H1 (cell line): ENCODE results near the gene SBF1. TPM values are rescaled to one million over a fixed set of nuclear protein-coding genes. Genes with fewer than 3 reads are reported as not detected.

ENCODE experiments used
- CTCF ChIA-PET: fragments of 300-600 bp; sonication (Branson Sonifier 250); formaldehyde crosslinking; loops from one replicate; lab custom pipeline; 2021; ENCODE audit not compliant: partially characterized antibody; lab: Charles Lee
- POLR2A ChIA-PET: fragments of 300-600 bp; sonication (Branson Sonifier 250); formaldehyde crosslinking; loops from one replicate; lab custom pipeline; 2021; ENCODE audit warnings: inconsistent platforms; ENCODE audit not compliant: partially characterized antibody; lab: Charles Lee
- DNase-seq, 2 experiments: peaks; one replicate each; pipeline versions ENCODE4 v3.0.0 to v3.0.0-alpha.2; 2010 to 2022; ENCODE audit warnings: low spot score in 2 of 2, low read depth in 1 of 2, mixed read lengths in 1 of 2
- FAIRE-seq: peaks from 2 replicates; lab custom pipeline; 2011; peaks lifted over from hg19 to GRCh38; lab: Jason Lieb, UNC
- H2AFZ ChIP-seq: 2 replicates; pipeline ENCODE4 v1.8.1; 2012; ENCODE audit warnings: low read length, inconsistent platforms
- H2AK5ac ChIP-seq: 2 replicates; pipeline ENCODE4 v1.6.1; 2013; ENCODE audit warnings: low read depth, low read length
- H2BK120ac ChIP-seq: replicated peaks from 2 replicates; pipeline ENCODE3; 2013; ENCODE audit warnings: low read depth, low read length, inconsistent platforms
- H2BK12ac ChIP-seq: 2 replicates; pipeline ENCODE4 v1.6.1; 2013; ENCODE audit warnings: low read depth, low read length
- H2BK15ac ChIP-seq: 2 replicates; pipeline ENCODE4 v1.6.1; 2013; ENCODE audit warnings: low read length
- H2BK20ac ChIP-seq: 2 replicates; pipeline ENCODE4 v1.6.1; 2013; ENCODE audit warnings: low read length
- H2BK5ac ChIP-seq: 2 replicates; pipeline ENCODE4 v1.6.1; 2013; ENCODE audit warnings: low read depth, low read length
- H3K14ac ChIP-seq: 2 replicates; pipeline ENCODE4 v1.6.1; 2013; ENCODE audit warnings: inconsistent platforms; ENCODE audit not compliant: insufficient read length
- H3K18ac ChIP-seq: 2 replicates; pipeline ENCODE4 v1.6.1; 2013; ENCODE audit warnings: low read length; ENCODE audit errors: extremely low read depth
- H3K23ac ChIP-seq: 2 replicates; pipeline ENCODE4 v1.6.1; 2013; ENCODE audit warnings: inconsistent platforms; ENCODE audit not compliant: insufficient read length
- H3K23me2 ChIP-seq: 2 replicates; pipeline ENCODE4 v1.6.1; 2013; ENCODE audit warnings: low read depth, low read length
- H3K27ac ChIP-seq: 2 replicates; pipeline ENCODE4 v1.6.1; 2011; ENCODE audit warnings: low read depth, low read length, inconsistent platforms
- H3K27me3 ChIP-seq, 4 experiments: replicated peaks in 1 of 4; 1 replicate in 1 of 4; 2 replicates in 3 of 4; pipeline versions ENCODE4 v1.6.1 to v1.8.1; 2011 to 2013; ENCODE audit warnings: low read length in 3 of 4, mild to moderate bottlenecking in 3 of 4, inconsistent platforms in 2 of 4, mixed read lengths in 2 of 4, moderate library complexity in 1 of 4; ENCODE audit not compliant: control insufficient read depth in 3 of 4, insufficient read depth in 3 of 4; ENCODE audit errors: extremely low read depth in 1 of 4
- H3K36me3 ChIP-seq, 4 experiments: 2 replicates each; pipeline versions ENCODE4 v1.6.1 to v1.8.1; 2011 to 2013; ENCODE audit warnings: mild to moderate bottlenecking in 4 of 4, low read length in 3 of 4, moderate library complexity in 2 of 4, control low read depth in 1 of 4, inconsistent platforms in 1 of 4; ENCODE audit not compliant: insufficient read depth in 4 of 4, control insufficient read depth in 2 of 4
- H3K4ac ChIP-seq: replicated peaks from 2 replicates; pipeline ENCODE3; 2013; ENCODE audit warnings: low read length, low read depth, mixed read lengths, inconsistent platforms; ENCODE audit not compliant: insufficient read length
- H3K4me1 ChIP-seq, 4 experiments: replicated peaks in 1 of 4; 1 replicate in 1 of 4; 2 replicates in 3 of 4; pipeline versions ENCODE4 v1.6.1 to v1.8.1; 2011 to 2013; ENCODE audit warnings: low read length in 3 of 4, inconsistent platforms in 2 of 4, mixed read lengths in 1 of 4; ENCODE audit not compliant: insufficient read depth in 4 of 4, control insufficient read depth in 3 of 4
- H3K4me2 ChIP-seq, 2 experiments: 2 replicates each; pipeline versions ENCODE4 v1.6.1 to v1.8.1; 2011 to 2013; ENCODE audit warnings: low read depth in 2 of 2, low read length in 2 of 2, control low read depth in 1 of 2, inconsistent platforms in 1 of 2, mild to moderate bottlenecking in 1 of 2; ENCODE audit not compliant: insufficient read depth in 1 of 2
- H3K4me3 ChIP-seq, 4 experiments: fragments of 200-600, 300-600 bp in 1 of 4; sonication (generic), shearing (Covaris generic), sonication (Bioruptor Twin) in 1 of 4; 2 replicates each; pipeline versions ENCODE4 v1.5.1 to v1.8.1; 2011 to 2016; ENCODE audit warnings: low read length in 4 of 4, low read depth in 3 of 4, control low read depth in 2 of 4, inconsistent platforms in 2 of 4, mild to moderate bottlenecking in 2 of 4, mixed read lengths in 1 of 4, moderate library complexity in 1 of 4; ENCODE audit not compliant: insufficient read depth in 2 of 4; ENCODE audit errors: extremely low read depth in 1 of 4
- H3K56ac ChIP-seq: replicated peaks from 2 replicates; pipeline ENCODE3; 2013; ENCODE audit warnings: low read depth, mild to moderate bottlenecking, mixed read lengths, low read length, inconsistent platforms; ENCODE audit not compliant: insufficient read length
- H3K79me1 ChIP-seq: 2 replicates; pipeline ENCODE4 v1.6.1; 2013; ENCODE audit warnings: low read depth, low read length, control low read depth
- H3K79me2 ChIP-seq, 2 experiments: 2 replicates each; pipeline versions ENCODE4 v1.6.1 to v1.8.1; 2012 to 2013; ENCODE audit warnings: low read length in 2 of 2, mild to moderate bottlenecking in 2 of 2, inconsistent platforms in 1 of 2; ENCODE audit not compliant: insufficient read depth in 2 of 2, control insufficient read depth in 1 of 2
- H3K9ac ChIP-seq, 4 experiments: replicated peaks in 1 of 4; 1 replicate in 1 of 4; 2 replicates in 3 of 4; pipeline versions ENCODE4 v1.6.1 to v1.8.1; 2011 to 2013; ENCODE audit warnings: low read depth in 3 of 4, low read length in 3 of 4, control low read depth in 2 of 4, mild to moderate bottlenecking in 2 of 4, moderate library complexity in 2 of 4, inconsistent platforms in 1 of 4; ENCODE audit errors: extremely low read depth in 1 of 4
- H3K9me3 ChIP-seq, 2 experiments: 2 replicates each; pipeline versions ENCODE4 v1.6.1 to v1.8.1; 2012 to 2013; ENCODE audit warnings: mild to moderate bottlenecking in 2 of 2, moderate library complexity in 2 of 2, control low read depth in 1 of 2, inconsistent platforms in 1 of 2, low read depth in 1 of 2, low read length in 1 of 2, mixed read lengths in 1 of 2; ENCODE audit not compliant: insufficient read depth in 2 of 2
- H4K20me1 ChIP-seq, 2 experiments: replicated peaks in 1 of 2; 2 replicates each; pipeline versions ENCODE3 to v1.8.1; 2011 to 2013; ENCODE audit warnings: inconsistent platforms in 2 of 2, low read length in 2 of 2, mild to moderate bottlenecking in 1 of 2; ENCODE audit not compliant: insufficient read depth in 2 of 2, control insufficient read depth in 1 of 2
- H4K5ac ChIP-seq: 2 replicates; pipeline ENCODE4 v1.6.1; 2013; ENCODE audit warnings: low read length, low read depth, mixed read lengths, inconsistent platforms; ENCODE audit not compliant: insufficient read length
- H4K8ac ChIP-seq: 2 replicates; pipeline ENCODE4 v1.8.0; 2013; ENCODE audit warnings: mild to moderate bottlenecking, moderate library complexity, low read length, inconsistent platforms; ENCODE audit not compliant: insufficient read depth; ENCODE audit errors: extremely low read depth
- H4K91ac ChIP-seq: replicated peaks from 2 replicates; pipeline ENCODE3; 2013; ENCODE audit warnings: low read length, mixed read lengths, inconsistent platforms; ENCODE audit not compliant: insufficient read length
- ASH2L ChIP-seq: fragments of 200-600, 300-600 bp; sonication (generic); IDR thresholded peaks from one replicate; pipeline ENCODE4 v1.7.1; 2017; ENCODE audit warnings: low read length
- BCL11A ChIP-seq, 2 experiments: IDR thresholded peaks; one replicate each; pipeline ENCODE4 v1.6.1; 2011; ENCODE audit warnings: low read depth in 2 of 2, low read length in 2 of 2, mild to moderate bottlenecking in 2 of 2
- HDAC6 ChIP-seq: IDR thresholded peaks from one replicate; pipeline ENCODE4 v1.7.1; 2012; ENCODE audit warnings: low read depth, mild to moderate bottlenecking, inconsistent platforms, low read length, moderate library complexity
- KDM4A ChIP-seq: IDR thresholded peaks from one replicate; pipeline ENCODE4 v1.7.1; 2012; ENCODE audit warnings: low read depth, mild to moderate bottlenecking, moderate library complexity, low read length, inconsistent platforms; ENCODE audit not compliant: severe bottlenecking
- KDM5A ChIP-seq: fragments of 200-600 bp; IDR thresholded peaks from 2 replicates; pipeline ENCODE4 v1.7.1; 2012; ENCODE audit warnings: mild to moderate bottlenecking, low read length, inconsistent platforms, mixed read lengths
- MAFK ChIP-seq: IDR thresholded peaks from 2 replicates; pipeline ENCODE4 v1.6.1; 2012; ENCODE audit warnings: low read depth, mild to moderate bottlenecking, improper control_type of control experiment, low read length
- NANOG ChIP-seq: IDR thresholded peaks from 2 replicates; pipeline ENCODE4 v1.6.1; 2011; ENCODE audit warnings: low read length, low read depth, mild to moderate bottlenecking, inconsistent platforms; ENCODE audit not compliant: insufficient read depth, poor library complexity, severe bottlenecking
- PHF8 ChIP-seq: fragments of 200-600 bp; sonication (generic); conservative IDR thresholded peaks from 2 replicates; pipeline ENCODE4 v1.7.1; 2012; ENCODE audit warnings: low read depth, mild to moderate bottlenecking, inconsistent platforms, low read length, moderate library complexity
- RNF2 ChIP-seq: fragments of 200-900, 300-1000 bp; sonication (generic); IDR thresholded peaks from 2 replicates; pipeline ENCODE4 v1.7.1; 2016; ENCODE audit warnings: borderline replicate concordance, low read depth, mild to moderate bottlenecking, antibody characterized with exemption, low read length; ENCODE audit not compliant: poor library complexity, severe bottlenecking; ENCODE audit errors: missing control alignments
- SIN3A ChIP-seq, 2 experiments: IDR thresholded peaks in 1 of 2; conservative IDR thresholded peaks in 1 of 2; 2 replicates each; pipeline ENCODE4 v1.6.1; 2011 to 2012; ENCODE audit warnings: low read length in 2 of 2, improper control_type of control experiment in 1 of 2, low read depth in 1 of 2, mild to moderate bottlenecking in 1 of 2
- TCF12 ChIP-seq: IDR thresholded peaks from 2 replicates; pipeline ENCODE4 v1.6.1; 2011; ENCODE audit warnings: low read depth, mild to moderate bottlenecking, low read length
- WGBS, 2 experiments: shearing (Covaris generic) in 1 of 2; methylation state at CpG; one replicate each; pipeline versions ENCODE4 v1.1.6 to v1.1.7; 2013 to 2015; ENCODE audit warnings: low lambda C conversion rate in 2 of 2, mixed read lengths in 2 of 2, inconsistent platforms in 1 of 2, low coverage in 1 of 2, missing lambda C conversion rate in 1 of 2; ENCODE audit not compliant: insufficient replicate concordance in 2 of 2, insufficient coverage in 1 of 2, insufficient read length in 1 of 2; ENCODE audit errors: extremely low coverage in 1 of 2, missing lambda C conversion rate in 1 of 2; 5-methylcytosine and 5-hydroxymethylcytosine counted together
- polyA plus RNA-seq, 7 experiments: library from polyadenylated mRNA; depleted of rRNA in 3 of 7; stranded (reverse) in 5 of 7; unstranded in 2 of 7; fragments of >200 nt in 5 of 7; fragments of 200-250 nt in 2 of 7; gene quantifications; 1 replicate in 5 of 7; 2 replicates in 1 of 7; 4 replicates in 1 of 7; pipeline versions ENCODE4 v1.2.1 to v1.2.3, GENCODE V29; 2011 to 2013; ENCODE audit warnings: missing spikeins in 2 of 7, mixed read lengths in 2 of 7
- total RNA-seq: library from RNA; stranded (reverse); fragmentation: NEBNext Ultra II Directional; extraction: Animal tissue kit (Norgen Biotek cat#: 25700); gene quantifications from 2 replicates; pipeline ENCODE4 v1.2.1, GENCODE V29; 2021

Gene SBF1
- total and polyA plus RNA-seq, 2 of the 8 experiments (the other 6 are each of a cell fraction or from before 2014, with no cell fraction given), result 29.1 to 71.5 TPM

DNA sequence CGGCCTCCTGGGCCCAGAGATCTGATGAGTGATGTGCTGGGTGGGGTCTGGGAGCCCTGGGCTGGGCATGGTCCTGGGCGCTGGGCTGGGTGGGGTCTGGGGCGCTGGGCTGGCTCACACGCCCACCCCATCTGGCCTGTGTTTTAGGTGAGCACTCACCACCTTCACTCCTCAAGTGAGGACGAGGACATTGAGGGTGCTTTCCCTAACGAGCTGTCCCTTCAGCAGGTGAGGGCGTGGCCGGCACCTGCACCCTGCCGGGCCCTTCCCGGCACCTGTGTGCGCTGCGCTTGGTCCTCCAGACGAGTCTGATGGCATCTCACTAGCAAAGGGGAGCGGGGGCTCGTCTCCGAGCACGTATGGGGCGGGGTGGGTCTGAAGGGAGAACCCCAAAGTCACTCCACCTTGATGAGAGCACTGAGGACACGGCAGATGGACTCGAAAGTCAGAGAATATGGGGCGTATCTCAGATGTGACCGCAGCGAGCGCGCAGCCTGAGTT lies 37.9 kb downstream of the SBF1 start:
- no peak for TF ChIP-seq HDAC6
- no peak for TF ChIP-seq PHF8
- no peak for TF ChIP-seq KDM4A
- no peak for TF ChIP-seq SIN3A (conservative IDR thresholded peaks at IDR 0.05 in 1 of 2, IDR thresholded peaks at IDR 0.05 in 1 of 2; ENCODE audit: low read depth in 1 of 2, low read length in 2 of 2)
- TF ChIP-seq TCF12, result no peak
- no peak for TF ChIP-seq MAFK
- no peak for TF ChIP-seq BCL11A (IDR thresholded peaks at IDR 0.05; ENCODE audit: low read depth in 2 of 2, low read length in 2 of 2)
- no peak for TF ChIP-seq KDM5A
- TF ChIP-seq RNF2, result no peak
- TF ChIP-seq ASH2L, result no peak
- TF ChIP-seq NANOG, result no peak
- no peak for FAIRE-seq
- H4K5ac ChIP-seq, result no peak overlapping the region
- CTCF ChIA-PET, result interaction anchor here (1.2 kb wide), 1 partner anchor 14 kb away, joined by 4 read pairs; no protein-coding TSS in a partner anchor
- peaks cover 10 to 45% (median 27%) of the 10 kb centered on the region in 4 experiments for H3K36me3 ChIP-seq
- H2BK20ac ChIP-seq, result no peak overlapping the region
- no peak overlapping the region for H3K23ac ChIP-seq
- H3K9me3 ChIP-seq, result no peaks in the 10 kb centered on the region
- no peak overlapping the region for H3K27ac ChIP-seq
- H3K23me2 ChIP-seq, result no peaks in the 10 kb centered on the region
- no peak overlapping the region for H3K18ac ChIP-seq
- no peak overlapping the region for H3K4me3 ChIP-seq
- H4K20me1 ChIP-seq, result peaks cover 0 to 10% of the 10 kb centered on the region in 2 experiments
- H3K4ac ChIP-seq, result no peak overlapping the region
- POLR2A ChIA-PET, result no interaction called here
- H3K79me1 ChIP-seq, result no peaks in the 10 kb centered on the region
- no peak overlapping the region for H4K8ac ChIP-seq
- no peak overlapping the region for H3K4me2 ChIP-seq
- H3K27me3 ChIP-seq, result no peaks in the 10 kb centered on the region
- H3K14ac ChIP-seq, result no peak overlapping the region
- no peak overlapping the region for H2BK12ac ChIP-seq
- H3K9ac ChIP-seq, result no peak overlapping the region
- no peaks in the 10 kb centered on the region for H3K79me2 ChIP-seq
- H2AK5ac ChIP-seq, result no peak overlapping the region
- no peaks in the 10 kb centered on the region for H3K4me1 ChIP-seq
- H2AFZ ChIP-seq, result no peak overlapping the region
- DNase-seq, result no peak
- no peak overlapping the region for H2BK120ac ChIP-seq
- no peak overlapping the region for H4K91ac ChIP-seq
- no peak overlapping the region for H2BK5ac ChIP-seq
- no peak overlapping the region for H2BK15ac ChIP-seq
- whole genome bisulfite sequencing, 2 experiments, result 89% methylated on average over 15 of the region's 25 CpGs; no CpG with 5 or more reads in 1 of the 2 experiments
- H3K56ac ChIP-seq, result no peak overlapping the region
